ENCODE results near the gene GTF2F2.
A peak's percentile ranks its signal among the peaks of the same experiment; 100 is the strongest.

Gene GTF2F2, protein sequence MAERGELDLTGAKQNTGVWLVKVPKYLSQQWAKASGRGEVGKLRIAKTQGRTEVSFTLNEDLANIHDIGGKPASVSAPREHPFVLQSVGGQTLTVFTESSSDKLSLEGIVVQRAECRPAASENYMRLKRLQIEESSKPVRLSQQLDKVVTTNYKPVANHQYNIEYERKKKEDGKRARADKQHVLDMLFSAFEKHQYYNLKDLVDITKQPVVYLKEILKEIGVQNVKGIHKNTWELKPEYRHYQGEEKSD

GRCh38 chr13:45119991-45120864 lies at the start of gene GTF2F2:
GTF2F2 (plus strand) TSS chr13:45120510; CDS start chr13:45120656, 146 bp downstream.
- peak; percentile 95 for DNase-seq

DNA sequence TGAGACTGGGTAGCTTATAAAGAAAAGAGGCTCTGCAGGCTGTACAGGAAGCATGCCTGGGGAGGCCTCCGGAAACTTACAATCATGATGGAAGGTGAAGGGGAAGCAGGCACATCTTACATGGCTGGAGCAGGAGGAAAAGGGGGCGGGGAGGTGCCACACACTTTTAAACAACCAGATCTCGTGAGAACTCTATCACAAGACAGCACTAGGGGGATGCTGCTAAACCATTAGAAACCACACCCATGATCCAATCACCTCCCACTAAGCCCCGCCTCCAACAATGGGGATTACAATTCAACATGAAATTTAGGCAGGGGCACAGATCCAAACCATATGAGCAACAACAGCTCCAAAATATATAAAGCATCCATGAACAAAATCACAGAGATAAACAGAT lies 46.5 kb upstream of the GTF2F2 start:
- DNase-seq, result no peak

DNA sequence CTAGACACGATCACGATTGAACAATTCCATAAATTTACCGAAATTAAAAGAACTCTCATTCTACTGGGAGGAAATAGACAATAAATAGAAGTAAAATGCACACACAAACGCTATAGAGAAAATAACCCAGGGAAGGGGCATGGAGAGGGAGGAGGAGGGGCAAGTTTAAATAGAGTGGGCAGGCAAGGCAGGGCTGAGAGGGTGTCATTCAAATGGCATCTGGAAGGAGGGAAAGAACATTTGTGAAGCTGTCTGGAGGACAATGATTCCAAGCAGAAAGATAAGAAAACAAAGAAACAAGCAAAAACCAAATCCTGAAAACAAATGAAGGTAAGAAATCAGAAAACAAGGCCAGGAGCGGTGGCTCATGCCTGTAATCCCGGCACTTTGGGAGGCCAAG lies 45.6 kb upstream of the GTF2F2 start:
- no peak for DNase-seq

DNA sequence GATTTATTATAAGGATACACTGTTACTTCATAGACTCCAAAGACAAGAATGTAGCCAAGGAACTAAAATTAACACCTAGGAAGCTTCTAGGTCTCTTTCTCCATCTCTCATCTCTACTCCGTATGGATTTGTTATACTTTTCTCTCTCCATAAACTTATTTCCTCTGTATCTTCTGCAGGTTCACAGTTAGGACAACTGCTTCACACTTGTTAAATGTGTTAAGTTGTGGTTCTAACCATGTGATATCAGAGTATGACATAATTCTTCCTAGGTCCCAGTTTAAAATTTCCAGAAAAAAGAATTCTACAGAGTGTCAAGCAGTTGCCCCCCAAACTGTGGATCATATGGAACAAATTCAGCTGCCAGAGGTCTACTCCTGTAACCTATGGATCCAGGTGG lies 42.3 kb upstream of the GTF2F2 start:
- DNase-seq, result no peak

GRCh38 chr13:45082964-45083363 lies 37.3 kb upstream of the GTF2F2 start:
- DNase-seq, result no peak

- DNase-seq, result no peak
Measured at GRCh38 chr13:45084515-45084914, 35.8 kb upstream of the GTF2F2 start.

- DNase-seq, result no peak
Measured at GRCh38 chr13:45086484-45086883, 33.8 kb upstream of the GTF2F2 start.

DNA sequence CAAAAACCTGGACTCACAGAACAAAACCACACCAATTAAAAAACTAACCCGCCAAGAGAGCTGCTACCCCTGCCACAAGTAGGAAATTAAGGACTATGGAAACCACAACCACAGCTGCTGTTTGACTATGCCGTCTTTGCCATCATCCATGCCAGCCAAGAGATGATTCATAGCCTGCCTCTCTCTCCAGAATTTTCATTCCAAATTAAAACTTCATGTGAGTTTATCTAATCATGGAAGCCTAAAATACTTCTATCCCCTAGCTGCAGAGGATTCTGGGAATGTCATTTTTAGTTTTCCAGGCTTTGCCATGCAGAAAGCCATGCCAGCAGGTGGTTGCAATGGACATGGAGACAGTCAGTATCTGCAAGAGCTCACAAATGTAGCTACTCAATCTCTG lies 27.6 kb upstream of the GTF2F2 start:
- no peak for DNase-seq

- no peak for DNase-seq
Measured at GRCh38 chr13:45100573-45101262, 19.6 kb upstream of the GTF2F2 start.

DNA sequence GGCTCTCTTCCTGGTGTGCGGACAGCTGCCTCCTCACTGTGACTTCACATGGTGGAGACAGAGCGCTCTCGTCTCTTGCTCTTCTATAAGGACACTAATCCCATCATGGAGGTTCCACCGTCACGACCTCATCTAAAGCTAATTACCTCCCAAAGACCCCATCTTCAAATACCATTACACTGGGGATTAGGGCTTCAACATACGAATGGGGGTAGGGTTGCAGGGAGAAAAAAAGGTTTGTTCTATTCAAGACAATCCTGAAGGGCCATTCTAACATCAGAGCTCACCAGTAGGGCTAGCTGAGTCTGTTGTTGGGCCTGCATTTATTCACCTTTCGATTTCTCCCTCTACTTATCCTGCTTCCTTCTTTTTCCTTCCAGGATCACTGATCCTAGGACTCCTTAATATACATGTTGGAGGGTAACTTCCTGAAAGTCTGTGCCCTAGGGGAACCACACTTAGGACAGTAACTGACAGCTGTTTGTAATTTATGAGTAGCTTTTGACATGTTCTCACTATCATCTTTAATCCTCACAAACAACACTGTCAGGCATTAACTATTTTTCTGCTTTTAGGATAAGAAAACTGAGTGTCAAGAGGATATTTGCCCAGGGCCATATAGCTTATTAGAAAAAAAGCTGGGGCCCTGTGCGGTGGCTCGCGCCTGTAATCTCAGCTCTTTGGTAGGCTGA lies 18.8 kb upstream of the GTF2F2 start:
- no peak for DNase-seq

DNA sequence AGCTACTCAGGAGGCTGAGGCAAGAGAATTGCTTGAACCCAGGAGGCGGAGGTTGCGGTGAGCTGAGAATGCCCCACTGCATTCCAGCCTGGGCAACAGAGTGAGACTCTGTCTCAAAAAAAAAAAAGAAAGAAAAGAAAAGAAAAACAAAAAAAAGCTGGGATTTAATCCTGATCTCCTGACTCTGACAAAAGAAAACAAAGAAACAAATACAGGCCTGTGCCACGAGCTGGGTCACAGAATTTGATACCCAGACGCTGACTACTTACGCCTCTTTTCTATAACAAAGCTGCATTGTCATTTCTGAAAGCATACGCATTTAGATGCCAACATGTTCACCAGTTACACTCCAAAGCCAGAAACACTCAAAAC lies 18.2 kb upstream of the GTF2F2 start:
- no peak for DNase-seq

DNA sequence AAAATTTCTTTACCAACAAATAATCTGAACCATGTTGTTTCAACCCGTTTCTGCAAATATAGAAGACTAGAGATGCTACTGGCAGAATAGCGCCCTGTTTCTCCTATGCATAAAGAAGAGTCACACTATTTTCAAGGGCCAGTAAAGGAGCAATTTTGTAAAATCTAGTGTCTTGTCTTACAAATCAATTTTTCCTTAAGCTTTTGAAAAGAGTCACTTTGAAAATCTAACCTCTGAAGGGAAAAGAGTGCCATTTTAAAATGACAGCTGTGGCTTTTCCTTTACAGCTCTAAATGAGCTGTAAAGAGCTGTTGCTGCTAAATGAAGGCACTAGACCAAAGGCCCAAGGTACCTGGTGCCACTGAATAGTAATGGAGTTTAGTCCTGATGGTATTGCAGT lies 16.9 kb upstream of the GTF2F2 start:
- DNase-seq, result no peak

GRCh38 chr13:45104261-45104660 lies 16.0 kb upstream of the GTF2F2 start:
- no peak for DNase-seq

DNA sequence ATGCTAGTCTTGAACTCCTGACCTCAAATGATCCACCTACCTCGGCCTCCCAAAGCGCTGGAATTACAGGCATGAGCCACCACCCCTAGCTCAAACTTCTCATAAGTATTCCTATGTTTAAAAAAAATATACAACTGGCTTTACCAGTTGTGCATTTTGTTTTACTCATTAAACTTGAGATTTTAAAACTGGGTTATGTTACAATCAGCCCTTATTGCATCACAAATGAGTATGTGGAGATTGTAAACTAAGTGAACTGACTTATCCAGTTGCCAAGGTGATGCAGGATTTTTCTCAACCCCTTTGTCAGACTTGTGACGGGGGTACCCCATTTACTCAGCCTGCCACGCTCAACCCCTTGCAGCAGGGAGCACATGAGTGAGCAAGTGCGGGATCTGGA lies 14.4 kb upstream of the GTF2F2 start:
- no peak for DNase-seq

DNA sequence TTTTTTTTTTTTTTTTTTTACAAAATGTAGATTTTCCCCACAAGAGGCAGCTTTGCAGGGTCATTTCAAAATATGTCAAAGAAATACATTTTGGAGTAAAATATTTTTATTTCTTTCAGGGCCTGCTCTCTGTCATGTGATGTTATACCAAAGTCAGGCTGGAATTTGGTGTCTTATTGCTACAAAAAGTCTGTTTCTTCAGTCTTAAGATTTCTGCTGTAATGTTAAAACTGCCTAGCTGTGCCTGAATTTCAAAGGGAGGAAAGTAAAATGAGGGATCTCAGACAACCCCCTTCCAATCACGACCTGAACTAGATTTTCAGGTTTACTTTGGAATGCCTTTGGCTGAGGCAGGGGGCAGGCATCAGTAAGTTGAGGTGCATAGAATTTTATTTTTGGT lies 12.8 kb upstream of the GTF2F2 start:
- DNase-seq, result no peak

GRCh38 chr13:45108716-45109101 lies 11.6 kb upstream of the GTF2F2 start:
- no peak for DNase-seq

- no peak for DNase-seq
Measured at GRCh38 chr13:45109102-45109720, 11.1 kb upstream of the GTF2F2 start.

DNA sequence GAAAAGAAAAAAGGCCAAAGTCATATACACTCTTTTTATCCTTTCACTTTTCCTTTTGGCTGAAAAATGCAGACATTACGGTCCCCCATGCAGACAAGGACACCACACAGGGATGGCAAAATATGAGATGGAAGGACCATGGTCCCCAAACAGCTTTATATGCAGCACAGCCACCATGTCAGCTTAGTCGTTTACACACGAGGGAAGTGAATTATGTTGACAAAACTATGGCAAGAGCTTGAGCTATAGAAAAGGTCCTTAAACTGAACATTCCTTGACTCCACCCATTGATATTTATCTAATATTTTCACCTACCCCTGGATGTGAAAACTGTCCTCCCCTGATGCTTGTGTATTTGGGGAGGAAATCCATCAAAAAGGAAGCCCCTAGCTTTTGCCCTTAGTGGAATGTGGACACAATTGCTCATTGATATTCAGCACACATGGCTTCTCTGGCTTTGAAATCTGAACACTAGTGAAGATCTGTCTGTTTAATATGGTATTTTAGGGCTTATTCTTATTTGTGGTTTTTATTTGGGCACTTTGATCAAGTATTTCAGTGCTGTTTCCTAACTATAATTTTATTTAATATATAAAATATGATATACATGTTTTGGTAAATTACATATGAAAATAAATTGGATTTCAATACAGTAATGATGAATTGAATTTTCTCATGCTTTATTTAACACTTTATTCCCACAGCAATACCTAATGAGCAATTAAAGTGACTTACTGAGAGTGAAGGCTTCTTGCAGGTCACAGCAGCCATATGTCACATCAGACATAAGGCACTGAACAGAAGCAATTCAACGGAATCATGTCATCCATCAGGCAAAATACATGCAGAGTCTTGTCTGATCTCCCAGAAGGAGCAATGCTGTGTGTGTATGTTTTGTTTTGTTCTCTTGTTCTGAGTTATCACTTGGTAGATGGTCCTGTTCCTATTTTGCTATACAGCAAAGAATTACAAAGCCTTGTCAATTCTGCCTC lies 6.8 kb upstream of the GTF2F2 start:
- DNase-seq, result no peak

DNA sequence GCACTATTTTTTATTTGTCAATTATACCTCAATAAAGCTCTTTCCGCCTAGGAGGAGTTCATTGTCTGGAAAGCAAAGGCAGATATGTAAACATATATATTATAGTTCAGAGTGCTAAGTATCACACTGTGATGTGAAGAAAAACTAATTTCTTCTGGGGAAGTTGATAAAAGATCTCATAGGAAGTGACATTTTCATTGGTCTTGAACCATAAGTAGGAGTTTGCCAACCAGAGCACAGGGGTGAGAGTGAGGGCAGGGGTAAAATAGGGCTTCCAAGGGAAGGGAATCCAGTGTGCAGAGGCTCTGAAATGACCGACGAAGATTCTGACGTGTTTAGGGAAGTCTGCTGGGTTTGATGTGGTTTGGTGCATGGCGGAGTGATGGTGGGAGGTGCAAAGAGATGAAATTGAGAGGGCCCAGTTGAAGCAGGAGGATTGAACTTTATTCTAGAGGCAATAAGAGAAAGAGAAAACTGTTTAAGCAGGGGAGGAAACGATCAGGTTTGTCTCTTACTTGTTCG lies 780 bp upstream of the GTF2F2 start:
- peak; percentile 85 for DNase-seq

DNA sequence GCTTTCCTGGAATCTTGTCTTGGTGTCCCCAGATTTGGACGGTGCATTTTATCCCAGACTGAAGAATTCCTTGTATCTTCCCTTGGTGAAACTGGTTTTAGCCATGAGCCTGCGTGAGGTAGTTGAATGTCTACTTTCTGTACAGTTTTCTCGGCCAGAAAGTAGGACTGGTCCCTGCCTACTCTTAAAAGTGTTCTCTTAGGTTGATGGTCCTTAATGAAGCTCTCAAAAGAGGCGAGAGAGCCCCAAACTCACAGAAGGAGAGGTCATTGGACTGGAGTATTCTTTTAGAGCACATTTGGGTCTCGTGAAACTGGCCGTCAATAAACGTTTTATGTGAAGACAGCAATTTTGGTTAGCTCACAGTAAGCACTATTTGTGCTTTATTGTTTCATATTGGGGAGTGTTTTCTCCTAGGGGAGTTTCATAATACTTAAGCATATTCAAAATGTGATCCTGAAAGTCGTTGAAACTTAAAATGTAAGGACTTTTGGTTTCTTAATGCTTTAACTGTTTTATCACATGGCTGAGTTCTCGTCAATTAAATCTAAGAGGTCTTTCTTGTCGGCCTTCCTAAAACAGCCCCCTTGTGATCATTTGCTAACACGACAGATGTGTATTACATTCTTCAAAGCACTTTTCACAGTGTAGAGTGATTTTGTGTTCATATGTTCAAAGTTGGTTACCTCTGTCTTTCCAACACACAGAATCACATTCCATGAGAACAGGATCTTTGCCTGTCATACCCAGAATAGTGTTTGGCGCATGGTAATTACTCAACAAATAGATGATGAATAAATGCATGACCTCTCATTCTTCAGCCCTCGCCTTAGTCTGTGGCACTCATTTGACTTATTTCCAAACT lies 889 bp downstream of the GTF2F2 start:
- DNase-seq, result no peak

Measured in activated effector memory CD4-positive, alpha-beta T cell treated with anti-CD3 and anti-CD28 coated beads, Interleukin-2, amount 50 U/mL, for 16 hours (primary cell).